Common myeloid progenitor, CD34-positive (primary cell): ENCODE measurements around the gene IGF2R.
"Not testable (repeated sequence)": the region's sequence is repeated elsewhere in the genome, so short reads cannot be mapped to it uniquely, and the experiment has no call there.

ENCODE experiments used
- CTCF ChIA-PET: fragments of 350-600 bp; sonication (Branson Sonifier 250); formaldehyde crosslinking; loops from one replicate; lab custom pipeline; 2021; ENCODE audit warnings: antibody characterized with exemption; lab: Charles Lee
- POLR2A ChIA-PET: fragments of 350-600 bp; sonication (Branson Sonifier 250); formaldehyde crosslinking; loops from one replicate; lab custom pipeline; 2021; ENCODE audit warnings: antibody characterized with exemption; lab: Charles Lee
- DNase-seq, 3 donors: peaks; one replicate each; pipeline versions ENCODE4 v3.0.0 to v3.0.0-alpha.2; 2013
- H3K27ac ChIP-seq, 2 experiments: 1 replicate in 1 of 2; 2 replicates in 1 of 2; pipeline ENCODE4 v1.7.0; 2013; ENCODE audit warnings: inconsistent platforms in 2 of 2, low read length in 2 of 2, mild to moderate bottlenecking in 2 of 2, low read depth in 1 of 2, moderate library complexity in 1 of 2; ENCODE audit not compliant: severe bottlenecking in 2 of 2, insufficient read depth in 1 of 2, poor library complexity in 1 of 2
- H3K27me3 ChIP-seq, 5 experiments: replicated peaks in 2 of 5; 1 replicate in 3 of 5; 2 replicates in 2 of 5; pipeline versions ENCODE4 v1.6.1 to v1.7.0; 2013; ENCODE audit warnings: low read length in 4 of 5, mild to moderate bottlenecking in 2 of 5, moderate library complexity in 2 of 5, inconsistent platforms in 1 of 5; ENCODE audit not compliant: insufficient read depth in 5 of 5, control insufficient read depth in 4 of 5
- H3K36me3 ChIP-seq, 4 experiments: 1 replicate in 2 of 4; 2 replicates in 2 of 4; pipeline versions ENCODE4 v1.6.1 to v1.7.0; 2013; ENCODE audit warnings: low read length in 3 of 4, control low read depth in 1 of 4, mild to moderate bottlenecking in 1 of 4; ENCODE audit not compliant: control insufficient read depth in 4 of 4, insufficient read depth in 4 of 4
- H3K4me1 ChIP-seq, 4 experiments: 1 replicate in 3 of 4; 2 replicates in 1 of 4; pipeline versions ENCODE4 v1.6.1 to v1.7.1; 2013; ENCODE audit warnings: low read length in 3 of 4, mild to moderate bottlenecking in 3 of 4, control low read depth in 1 of 4, inconsistent platforms in 1 of 4, moderate library complexity in 1 of 4; ENCODE audit not compliant: control insufficient read depth in 4 of 4, insufficient read depth in 4 of 4; ENCODE audit errors: control extremely low read depth in 1 of 4
- H3K4me3 ChIP-seq, 7 experiments: 1 replicate in 4 of 7; 2 replicates in 3 of 7; pipeline versions ENCODE4 v1.5.1 to v1.7.0; 2013; ENCODE audit warnings: mild to moderate bottlenecking in 7 of 7, low read length in 6 of 7, moderate library complexity in 6 of 7, inconsistent platforms in 2 of 7, low read depth in 2 of 7, control low read depth in 1 of 7; ENCODE audit not compliant: insufficient read depth in 4 of 7, control insufficient read depth in 1 of 7; ENCODE audit errors: extremely low read depth in 1 of 7
- H3K9me3 ChIP-seq, 5 experiments: 1 replicate in 4 of 5; 2 replicates in 1 of 5; pipeline versions ENCODE4 v1.6.1 to v1.7.1; 2013; ENCODE audit warnings: low read length in 4 of 5, mild to moderate bottlenecking in 2 of 5, inconsistent platforms in 1 of 5, low read depth in 1 of 5, moderate library complexity in 1 of 5; ENCODE audit not compliant: control insufficient read depth in 4 of 5, insufficient read depth in 2 of 5; ENCODE audit errors: control extremely low read depth in 1 of 5
- WGBS: methylation state at CpG from one replicate; pipeline ENCODE4 v1.1.5; 2013; ENCODE audit not compliant: insufficient coverage; 5-methylcytosine and 5-hydroxymethylcytosine counted together

IGF2R gene

GRCh38 chr6:160134337-160134751 is 165.5 kb downstream of the IGF2R start:
- 96% methylated on average over 15 of the region's 20 CpGs for WGBS
- POLR2A ChIA-PET, DNase-seq, H3K27ac ChIP-seq, H3K9me3 ChIP-seq, CTCF ChIA-PET, H3K4me1 ChIP-seq, H3K4me3 ChIP-seq, H3K36me3 ChIP-seq: not testable (repeated sequence)
- H3K27me3 ChIP-seq = peaks cover 0 to 76% (median 26%) of the 10 kb centered on the region in 5 experiments

- POLR2A ChIA-PET = no interaction called here
- CTCF ChIA-PET = no interaction called here
Measured at GRCh38 chr6:160134779-160135547, 166.1 kb downstream of the IGF2R start.

GRCh38 chr6:160135907-160136655 is 167.2 kb downstream of the IGF2R start:
- POLR2A ChIA-PET = no interaction called here
- WGBS = 76% methylated on average over 20 of the region's 21 CpGs

More at GRCh38 chr6:160134779-160135547, 166.1 kb downstream of the IGF2R start:
- H3K4me3 ChIP-seq = no peak overlapping the region
- peaks cover 0 to 76% (median 26%) of the 10 kb centered on the region in 5 experiments for H3K27me3 ChIP-seq
- H3K9me3 ChIP-seq = no peaks in the 10 kb centered on the region
- peaks cover 0 to 2% (median 0%) of the 10 kb centered on the region in 4 experiments for H3K4me1 ChIP-seq
- H3K27ac ChIP-seq = no peak overlapping the region
- H3K36me3 ChIP-seq = no peaks in the 10 kb centered on the region
- DNase-seq = no peak
- WGBS = 100% methylated on average over 4 of the region's 6 CpGs

GRCh38 chr6:160137130-160137988 is 168.5 kb downstream of the IGF2R start:
- no peaks in the 10 kb centered on the region for H3K36me3 ChIP-seq
- H3K9me3 ChIP-seq = no peaks in the 10 kb centered on the region
- H3K4me1 ChIP-seq = peaks cover 0 to 2% (median 0%) of the 10 kb centered on the region in 4 experiments
- H3K4me3 ChIP-seq = no peak overlapping the region
- no peak overlapping the region for H3K27ac ChIP-seq
- no peak for DNase-seq
- CTCF ChIA-PET = interaction anchor here (0.6 to 1.4 kb wide), 6 partner anchors 15 to 447 kb away, joined by 3 to 10 read pairs (median 4); partner anchors contain the start of gene SLC22A1
- POLR2A ChIA-PET = no interaction called here
- peaks cover 0 to 57% (median 27%) of the 10 kb centered on the region in 5 experiments for H3K27me3 ChIP-seq
- WGBS = 50% methylated on average over 12 of the region's 12 CpGs

More at GRCh38 chr6:160135907-160136655, 167.2 kb downstream of the IGF2R start:
- Histone ChIP-seq H3K36me3 (no peaks in the 10 kb centered on the region), H3K27ac (no peak overlapping the region), H3K4me3 (no peak overlapping the region), H3K4me1 (peaks cover 0 to 2% (median 0%) of the 10 kb centered on the region in 4 experiments), H3K9me3 (no peaks in the 10 kb centered on the region), H3K27me3 (peaks cover 0 to 64% (median 24%) of the 10 kb centered on the region in 5 experiments)
- DNase-seq = no peak
- CTCF ChIA-PET = interaction anchor here (0.6 to 1.1 kb wide), 2 partner anchors 95 to 324 kb away, joined by 3 read pairs; no protein-coding TSS in a partner anchor

GRCh38 chr6:160137989-160138835 is 169.3 kb downstream of the IGF2R start:
- H3K27me3 ChIP-seq = peaks cover 0 to 49% (median 21%) of the 10 kb centered on the region in 5 experiments
- H3K27ac ChIP-seq = no peak overlapping the region
- WGBS = 59% methylated on average over 7 of the region's 8 CpGs
- DNase-seq = peak; percentile 44 to 70 (median 65)
- ChIA-PET CTCF (interaction anchor here (0.6 to 1.4 kb wide), 6 partner anchors 16 to 448 kb away, joined by 3 to 10 read pairs (median 4); partner anchors contain the start of gene SLC22A1), POLR2A (no interaction called here)
- no peaks in the 10 kb centered on the region for H3K36me3 ChIP-seq
- peaks cover 0 to 2% (median 0%) of the 10 kb centered on the region in 4 experiments for H3K4me1 ChIP-seq
- no peak overlapping the region for H3K4me3 ChIP-seq
- no peaks in the 10 kb centered on the region for H3K9me3 ChIP-seq
